Occipital lobe (tissue), 2 donors: Measurements from ENCODE around the gene KCNJ9. TPM values are rescaled to one million over a fixed set of nuclear protein-coding genes. Genes with fewer than 3 reads are reported as not detected.
A peak's percentile ranks its signal among the peaks of the same experiment; 100 is the strongest.
"Not testable (repeated sequence)": the region's sequence is repeated elsewhere in the genome, so short reads cannot be mapped to it uniquely, and the experiment has no call there.

Source experiments
- DNase-seq: peaks from one replicate; lab custom pipeline; 2025; lab: John Stamatoyannopoulos, UW
- total RNA-seq: library from RNA; depleted of rRNA; stranded (reverse); fragments of >200 nt; gene quantifications from one replicate; pipeline ENCODE4 v1.2.3, GENCODE V29; 2014

Gene KCNJ9
- total RNA-seq, 1 donor from 2014 or later, result 14.7 TPM

- no peak for DNase-seq
Measured at GRCh38 chr1:160125746-160126145, 44.4 kb downstream of the KCNJ9 start.

- not testable (repeated sequence) for DNase-seq
Measured at GRCh38 chr1:160126342-160126741, 45.0 kb downstream of the KCNJ9 start.

- DNase-seq, result no peak
Measured at GRCh38 chr1:160127381-160127780, 46.0 kb downstream of the KCNJ9 start.

GRCh38 chr1:160127865-160128523, 46.7 kb downstream of the KCNJ9 start:
- DNase-seq, result peak; percentile 62

- DNase-seq, result no peak
Measured at GRCh38 chr1:160128636-160129035, 47.3 kb downstream of the KCNJ9 start.

- peak; percentile 48 for DNase-seq
Measured at GRCh38 chr1:160129046-160129445, 47.7 kb downstream of the KCNJ9 start.

GRCh38 chr1:160129558-160129957, 48.2 kb downstream of the KCNJ9 start:
- no peak for DNase-seq

- no peak for DNase-seq
Measured at GRCh38 chr1:160129966-160130365, 48.6 kb downstream of the KCNJ9 start.

GRCh38 chr1:160130486-160130885, 49.1 kb downstream of the KCNJ9 start:
- no peak for DNase-seq

GRCh38 chr1:160130939-160131338, 49.6 kb downstream of the KCNJ9 start:
- DNase-seq, result no peak

GRCh38 chr1:160131803-160132565, 50.6 kb downstream of the KCNJ9 start:
- no peak for DNase-seq

GRCh38 chr1:160133990-160134770, 52.8 kb downstream of the KCNJ9 start:
- no peak for DNase-seq

- DNase-seq, result no peak
Measured at GRCh38 chr1:160134791-160135572, 53.6 kb downstream of the KCNJ9 start.

GRCh38 chr1:160136121-160136925, 55.0 kb downstream of the KCNJ9 start:
- no peak for DNase-seq

GRCh38 chr1:160136926-160137200, 55.5 kb downstream of the KCNJ9 start:
- no peak for DNase-seq

- DNase-seq, result no peak
Measured at GRCh38 chr1:160137216-160137862, 56.0 kb downstream of the KCNJ9 start.

- DNase-seq, result no peak
Measured at GRCh38 chr1:160139840-160140239, 58.5 kb downstream of the KCNJ9 start.
